Measurements from ENCODE around the gene ZBTB7C.

- TF ChIP-seq, protein P1, sequence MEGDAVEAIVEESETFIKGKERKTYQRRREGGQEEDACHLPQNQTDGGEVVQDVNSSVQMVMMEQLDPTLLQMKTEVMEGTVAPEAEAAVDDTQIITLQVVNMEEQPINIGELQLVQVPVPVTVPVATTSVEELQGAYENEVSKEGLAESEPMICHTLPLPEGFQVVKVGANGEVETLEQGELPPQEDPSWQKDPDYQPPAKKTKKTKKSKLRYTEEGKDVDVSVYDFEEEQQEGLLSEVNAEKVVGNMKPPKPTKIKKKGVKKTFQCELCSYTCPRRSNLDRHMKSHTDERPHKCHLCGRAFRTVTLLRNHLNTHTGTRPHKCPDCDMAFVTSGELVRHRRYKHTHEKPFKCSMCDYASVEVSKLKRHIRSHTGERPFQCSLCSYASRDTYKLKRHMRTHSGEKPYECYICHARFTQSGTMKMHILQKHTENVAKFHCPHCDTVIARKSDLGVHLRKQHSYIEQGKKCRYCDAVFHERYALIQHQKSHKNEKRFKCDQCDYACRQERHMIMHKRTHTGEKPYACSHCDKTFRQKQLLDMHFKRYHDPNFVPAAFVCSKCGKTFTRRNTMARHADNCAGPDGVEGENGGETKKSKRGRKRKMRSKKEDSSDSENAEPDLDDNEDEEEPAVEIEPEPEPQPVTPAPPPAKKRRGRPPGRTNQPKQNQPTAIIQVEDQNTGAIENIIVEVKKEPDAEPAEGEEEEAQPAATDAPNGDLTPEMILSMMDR (conservative IDR thresholded peaks at IDR 0.05): no peak
- no peak for TF ChIP-seq ZFX (IDR thresholded peaks at IDR 0.05)
Observed at GRCh38 chr18:48121752-48122151, 287.4 kb downstream of the ZBTB7C start.
